Parathyroid adenoma (tissue), 2 donors: ENCODE results near the gene ETFA.

ENCODE experiments used
- H2AFZ ChIP-seq: fragments of 300-600 bp; sonication (generic); one replicate; pipeline ENCODE4 v1.7.0; 2017; ENCODE audit warnings: antibody characterized with exemption, mild to moderate bottlenecking
- H3K27ac ChIP-seq: fragments of 300-600 bp; sonication (generic); one replicate; pipeline ENCODE4 v1.7.0; 2017
- H3K27me3 ChIP-seq: fragments of 300-600 bp; sonication (generic); one replicate; pipeline ENCODE4 v1.7.0; 2017; ENCODE audit warnings: low read length; ENCODE audit not compliant: control insufficient read depth, insufficient read depth
- H3K36me3 ChIP-seq: fragments of 300-600 bp; sonication (generic); one replicate; pipeline ENCODE4 v1.7.0; 2017; ENCODE audit warnings: low read length; ENCODE audit not compliant: control insufficient read depth, insufficient read depth
- H3K4me1 ChIP-seq: fragments of 300-600 bp; sonication (generic); one replicate; pipeline ENCODE4 v1.7.0; 2017; ENCODE audit warnings: control low read depth
- H3K4me2 ChIP-seq: fragments of 300-600 bp; sonication (generic); one replicate; pipeline ENCODE4 v1.7.0; 2017; ENCODE audit warnings: low read length
- H3K4me3 ChIP-seq: fragments of 300-600 bp; sonication (generic); one replicate; pipeline ENCODE4 v1.7.0; 2017; ENCODE audit warnings: low read depth, low read length
- H3K79me2 ChIP-seq: fragments of 300-600 bp; sonication (generic); one replicate; pipeline ENCODE4 v1.7.0; 2017; ENCODE audit warnings: control low read depth
- H3K9ac ChIP-seq: fragments of 300-600 bp; sonication (generic); one replicate; pipeline ENCODE4 v1.7.0; 2017; ENCODE audit warnings: mild to moderate bottlenecking
- H3K9me3 ChIP-seq: fragments of 300-600 bp; sonication (generic); one replicate; pipeline ENCODE4 v1.7.0; 2017; ENCODE audit warnings: low read length; ENCODE audit not compliant: control insufficient read depth
- TF ChIP-seq, protein P1 (sequence below): fragments of 300-600 bp; sonication (generic); IDR thresholded peaks from one replicate; pipeline ENCODE4 v1.7.0; 2017; ENCODE audit warnings: antibody characterized with exemption, mild to moderate bottlenecking
- donor health status: primary hyperparathyroidism.

The ETFA gene

DNA sequence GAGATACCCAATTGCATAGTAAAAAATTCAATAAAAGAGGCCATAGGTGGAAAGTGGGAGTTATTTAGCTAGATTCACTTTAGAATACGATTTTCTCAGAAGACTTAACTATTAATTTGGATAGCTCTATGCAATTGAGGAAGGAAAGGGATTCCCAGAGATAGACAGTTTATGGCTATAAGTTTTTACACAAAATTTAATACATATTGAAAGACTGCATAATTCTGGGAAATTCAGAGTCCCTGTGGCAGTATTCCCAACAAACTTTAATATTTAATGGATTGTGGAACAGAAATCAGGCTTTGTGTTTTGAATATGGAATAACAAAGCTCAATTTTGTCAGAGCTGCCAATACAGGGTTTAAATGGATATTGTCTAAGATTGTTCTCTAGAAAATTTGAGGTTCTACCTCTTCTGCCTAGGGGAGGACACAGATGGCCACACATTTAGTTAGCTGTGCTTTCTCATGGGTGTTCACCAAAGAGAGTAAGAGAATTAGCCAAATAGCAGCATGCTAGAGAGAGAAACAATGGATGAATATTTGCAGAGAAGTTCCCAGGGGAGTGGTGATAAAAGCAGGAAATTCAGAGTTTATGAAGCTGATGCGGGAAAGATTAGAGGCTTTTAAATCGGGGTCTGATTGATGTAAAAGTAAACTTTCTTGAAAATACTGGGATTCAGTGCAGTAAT is 33.8 kb upstream of the ETFA start:
- Histone ChIP-seq H3K9ac (no peak overlapping the region), H3K79me2 (no peaks in the 10 kb centered on the region), H3K36me3 (no peaks in the 10 kb centered on the region), H3K9me3 (no peaks in the 10 kb centered on the region), H3K4me3 (no peak overlapping the region), H3K27ac (no peak overlapping the region), H3K27me3 (peaks cover 24% of the 10 kb centered on the region), H2AFZ (no peak overlapping the region), H3K4me2 (no peak overlapping the region), H3K4me1 (no peaks in the 10 kb centered on the region)
- TF ChIP-seq, protein P1, sequence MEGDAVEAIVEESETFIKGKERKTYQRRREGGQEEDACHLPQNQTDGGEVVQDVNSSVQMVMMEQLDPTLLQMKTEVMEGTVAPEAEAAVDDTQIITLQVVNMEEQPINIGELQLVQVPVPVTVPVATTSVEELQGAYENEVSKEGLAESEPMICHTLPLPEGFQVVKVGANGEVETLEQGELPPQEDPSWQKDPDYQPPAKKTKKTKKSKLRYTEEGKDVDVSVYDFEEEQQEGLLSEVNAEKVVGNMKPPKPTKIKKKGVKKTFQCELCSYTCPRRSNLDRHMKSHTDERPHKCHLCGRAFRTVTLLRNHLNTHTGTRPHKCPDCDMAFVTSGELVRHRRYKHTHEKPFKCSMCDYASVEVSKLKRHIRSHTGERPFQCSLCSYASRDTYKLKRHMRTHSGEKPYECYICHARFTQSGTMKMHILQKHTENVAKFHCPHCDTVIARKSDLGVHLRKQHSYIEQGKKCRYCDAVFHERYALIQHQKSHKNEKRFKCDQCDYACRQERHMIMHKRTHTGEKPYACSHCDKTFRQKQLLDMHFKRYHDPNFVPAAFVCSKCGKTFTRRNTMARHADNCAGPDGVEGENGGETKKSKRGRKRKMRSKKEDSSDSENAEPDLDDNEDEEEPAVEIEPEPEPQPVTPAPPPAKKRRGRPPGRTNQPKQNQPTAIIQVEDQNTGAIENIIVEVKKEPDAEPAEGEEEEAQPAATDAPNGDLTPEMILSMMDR = no peak

DNA sequence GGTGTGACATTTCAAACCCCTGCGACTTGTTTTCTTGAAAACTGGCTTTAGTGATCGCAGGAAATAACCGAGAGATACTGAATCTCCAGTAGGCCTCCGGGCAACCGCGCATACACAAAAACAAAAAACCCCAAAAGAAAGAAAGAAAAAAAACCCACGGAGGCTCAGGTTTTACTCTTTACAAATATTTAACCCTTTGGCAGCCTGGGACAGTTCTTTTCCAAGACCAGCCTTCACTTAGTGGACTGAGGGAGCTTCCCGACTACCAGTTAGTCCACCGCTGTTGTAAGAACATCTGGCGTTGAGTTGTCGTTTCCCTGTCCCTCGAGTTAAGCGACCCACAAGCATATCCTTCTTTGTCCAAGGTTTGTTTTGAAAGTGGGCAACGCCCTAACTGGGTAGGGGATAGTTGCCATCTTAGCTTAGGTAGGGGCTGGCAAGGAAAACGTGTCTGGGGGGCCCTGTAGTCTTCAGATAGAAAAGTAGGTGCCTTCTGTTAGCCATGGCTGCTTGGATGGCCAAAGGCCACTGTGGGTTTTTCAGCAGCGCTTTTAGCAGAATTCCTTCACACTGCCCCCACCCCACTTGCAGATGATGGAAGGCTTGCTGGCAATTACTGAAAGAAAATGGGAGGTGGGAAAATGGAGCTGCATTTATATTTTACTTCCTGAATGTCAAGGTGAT is 32.2 kb upstream of the ETFA start:
- Histone ChIP-seq H3K27ac (no peak overlapping the region), H3K27me3 (peaks cover 24% of the 10 kb centered on the region), H3K9ac (no peak overlapping the region), H3K79me2 (no peaks in the 10 kb centered on the region), H2AFZ (no peak overlapping the region), H3K4me1 (no peaks in the 10 kb centered on the region), H3K4me2 (no peak overlapping the region), H3K36me3 (no peaks in the 10 kb centered on the region), H3K9me3 (no peaks in the 10 kb centered on the region), H3K4me3 (no peak overlapping the region)
- TF ChIP-seq, protein P1 = no peak

DNA sequence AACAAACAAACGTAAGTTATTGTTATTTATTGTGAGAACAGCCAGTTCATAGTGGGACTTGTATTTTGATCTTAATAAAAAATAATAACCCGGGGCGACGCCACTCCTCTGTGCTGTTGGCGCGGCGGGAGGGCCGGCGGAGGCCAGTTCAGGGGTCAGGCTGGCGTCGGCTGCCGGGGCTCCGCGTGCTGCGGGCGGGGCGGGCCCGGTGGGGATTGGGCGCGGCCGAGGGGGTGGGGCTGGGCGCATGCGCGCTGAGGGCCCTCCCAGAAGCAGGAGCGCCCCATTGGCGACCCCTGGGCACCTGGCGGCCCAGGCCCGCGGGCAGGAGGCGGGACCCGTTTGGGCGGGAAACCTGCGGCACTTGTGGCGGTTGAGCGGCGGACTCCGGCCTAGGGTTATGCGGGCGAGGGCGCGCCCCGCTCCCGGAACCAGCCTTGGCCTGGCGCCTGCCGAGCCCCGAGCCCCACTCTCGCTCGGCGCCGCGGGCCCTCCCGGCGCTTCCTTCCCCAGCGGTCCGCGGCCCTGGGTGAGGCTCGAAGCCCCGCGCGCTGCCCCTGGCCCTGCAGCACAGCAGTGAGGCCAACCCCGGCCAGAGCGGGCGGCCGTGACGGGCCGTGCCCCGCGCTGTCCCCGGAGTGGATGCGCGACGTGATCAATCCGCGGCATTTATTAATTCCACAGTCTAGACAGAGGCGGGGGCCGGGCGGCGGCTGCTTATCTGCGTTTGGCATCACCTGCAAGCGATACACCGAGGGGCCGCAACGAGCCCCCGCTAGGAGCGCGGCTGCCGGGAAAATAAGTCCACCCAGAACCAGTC is 31.3 kb upstream of the ETFA start:
- Histone ChIP-seq H3K27me3 (peaks cover 24% of the 10 kb centered on the region), H2AFZ (no peak overlapping the region), H3K9me3 (no peaks in the 10 kb centered on the region), H3K27ac (no peak overlapping the region), H3K4me3 (no peak overlapping the region), H3K79me2 (no peaks in the 10 kb centered on the region), H3K4me1 (no peaks in the 10 kb centered on the region), H3K9ac (no peak overlapping the region), H3K4me2 (no peak overlapping the region), H3K36me3 (no peaks in the 10 kb centered on the region)
- TF ChIP-seq, protein P1 = no peak

GRCh38 chr15:76342058-76342381 is 30.8 kb upstream of the ETFA start:
- Histone ChIP-seq H3K27ac (no peak overlapping the region), H3K9ac (no peak overlapping the region), H3K9me3 (no peaks in the 10 kb centered on the region), H3K4me2 (no peak overlapping the region), H3K4me1 (no peaks in the 10 kb centered on the region), H3K27me3 (peaks cover 24% of the 10 kb centered on the region), H3K4me3 (no peak overlapping the region), H3K79me2 (no peaks in the 10 kb centered on the region), H2AFZ (no peak overlapping the region), H3K36me3 (no peaks in the 10 kb centered on the region)
- TF ChIP-seq, protein P1 = no peak
